SK-N-SH (cell line): Measurements from ENCODE around the gene C2orf49. TPM values are rescaled to one million over a fixed set of nuclear protein-coding genes. Genes with fewer than 3 reads are reported as not detected.

Experiments used
- CHD2 ChIP-seq: fragments of 150-350 bp; IDR thresholded peaks from 2 replicates; pipeline ENCODE4 v1.6.1; 2018; ENCODE audit warnings: low read length; ENCODE audit not compliant: partially characterized antibody
- EP300 ChIP-seq, 2 experiments: IDR thresholded peaks; 2 replicates each; pipeline versions ENCODE4 v1.4.0 to v1.6.1; 2012; ENCODE audit warnings: borderline replicate concordance in 1 of 2, low read depth in 1 of 2, low read length in 1 of 2
- EZH2phosphoT487 ChIP-seq: fragments of 200-600 bp; sonication (generic); IDR thresholded peaks from 2 replicates; pipeline ENCODE4 v1.6.1; 2017; ENCODE audit warnings: low read depth, mixed run types, mild to moderate bottlenecking, antibody characterized with exemption, moderate library complexity, borderline replicate concordance
- FOSL2 ChIP-seq: IDR thresholded peaks from 2 replicates; pipeline ENCODE4 v1.4.0; 2012; ENCODE audit warnings: low read depth, mild to moderate bottlenecking, moderate library complexity, borderline replicate concordance
- FOXM1 ChIP-seq: IDR thresholded peaks from 2 replicates; pipeline ENCODE4 v1.4.0; 2012; ENCODE audit warnings: low read depth, mild to moderate bottlenecking
- GATA2 ChIP-seq: sonication (generic); formaldehyde crosslinking; IDR thresholded peaks from 2 replicates; pipeline ENCODE4 v1.5.0; 2020; ENCODE audit warnings: mild to moderate bottlenecking, missing genetic modification reagents
- JUND ChIP-seq: IDR thresholded peaks from 2 replicates; pipeline ENCODE4 v1.4.0; 2012
- MEF2A ChIP-seq: IDR thresholded peaks from 2 replicates; pipeline ENCODE4 v1.4.0; 2012; ENCODE audit warnings: low read depth, borderline replicate concordance
- NFIC ChIP-seq: IDR thresholded peaks from 2 replicates; pipeline ENCODE4 v1.4.0; 2012; ENCODE audit warnings: borderline replicate concordance
- NRF1 ChIP-seq: IDR thresholded peaks from 2 replicates; pipeline ENCODE4 v1.6.1; 2012; ENCODE audit warnings: low read depth, mild to moderate bottlenecking, low read length
- POLR2AphosphoS5 ChIP-seq: IDR thresholded peaks from 2 replicates; pipeline ENCODE4 v1.6.1; 2012; ENCODE audit warnings: low read depth, low read length
- RCOR1 ChIP-seq: fragments of 150-350 bp; IDR thresholded peaks from 2 replicates; pipeline ENCODE4 v1.6.1; 2017; ENCODE audit warnings: antibody characterized with exemption, low read length
- TAF1 ChIP-seq: IDR thresholded peaks from 2 replicates; pipeline ENCODE4 v1.6.1; 2012; ENCODE audit warnings: low read depth, mild to moderate bottlenecking, low read length, moderate library complexity, borderline replicate concordance
- TEAD4 ChIP-seq: IDR thresholded peaks from 2 replicates; pipeline ENCODE4 v1.4.0; 2012; ENCODE audit warnings: mild to moderate bottlenecking, borderline replicate concordance; ENCODE audit not compliant: insufficient read depth
- YY1 ChIP-seq: IDR thresholded peaks from 2 replicates; pipeline ENCODE4 v1.4.0; 2012; ENCODE audit warnings: low read depth, mild to moderate bottlenecking
- polyA plus RNA-seq, 3 experiments: library from polyadenylated mRNA; depleted of rRNA; stranded (reverse); fragments of >200 nt; gene quantifications; 2 replicates each; pipeline ENCODE4 v1.2.3, GENCODE V29; 2012
- TF ChIP-seq, protein P1 (sequence below): fragments of 200-600 bp; sonication (generic); IDR thresholded peaks from 2 replicates; pipeline ENCODE4 v1.6.1; 2017; ENCODE audit warnings: antibody characterized with exemption, mild to moderate bottlenecking, moderate library complexity
- TF ChIP-seq, protein P2 (sequence below): fragments of 150-350 bp; IDR thresholded peaks from 2 replicates; pipeline ENCODE4 v1.6.1; 2017; ENCODE audit warnings: antibody characterized with exemption, low read length, low read depth, borderline replicate concordance
- TF ChIP-seq, protein P3 (sequence below): fragments of 150-350 bp; IDR thresholded peaks from 2 replicates; pipeline ENCODE4 v1.6.1; 2016; ENCODE audit warnings: mild to moderate bottlenecking, low read depth, low read length
- TF ChIP-seq, protein P4 (sequence below): IDR thresholded peaks from 2 replicates; pipeline ENCODE4 v1.4.0; 2012; ENCODE audit warnings: low read depth
- TF ChIP-seq, protein P5 (sequence below): IDR thresholded peaks from 2 replicates; pipeline ENCODE4; 2012

The C2orf49 gene
- polyA plus RNA-seq, 1 of the 3 experiments (the other 2 are of a cell fraction) = 7.6 TPM

DNA sequence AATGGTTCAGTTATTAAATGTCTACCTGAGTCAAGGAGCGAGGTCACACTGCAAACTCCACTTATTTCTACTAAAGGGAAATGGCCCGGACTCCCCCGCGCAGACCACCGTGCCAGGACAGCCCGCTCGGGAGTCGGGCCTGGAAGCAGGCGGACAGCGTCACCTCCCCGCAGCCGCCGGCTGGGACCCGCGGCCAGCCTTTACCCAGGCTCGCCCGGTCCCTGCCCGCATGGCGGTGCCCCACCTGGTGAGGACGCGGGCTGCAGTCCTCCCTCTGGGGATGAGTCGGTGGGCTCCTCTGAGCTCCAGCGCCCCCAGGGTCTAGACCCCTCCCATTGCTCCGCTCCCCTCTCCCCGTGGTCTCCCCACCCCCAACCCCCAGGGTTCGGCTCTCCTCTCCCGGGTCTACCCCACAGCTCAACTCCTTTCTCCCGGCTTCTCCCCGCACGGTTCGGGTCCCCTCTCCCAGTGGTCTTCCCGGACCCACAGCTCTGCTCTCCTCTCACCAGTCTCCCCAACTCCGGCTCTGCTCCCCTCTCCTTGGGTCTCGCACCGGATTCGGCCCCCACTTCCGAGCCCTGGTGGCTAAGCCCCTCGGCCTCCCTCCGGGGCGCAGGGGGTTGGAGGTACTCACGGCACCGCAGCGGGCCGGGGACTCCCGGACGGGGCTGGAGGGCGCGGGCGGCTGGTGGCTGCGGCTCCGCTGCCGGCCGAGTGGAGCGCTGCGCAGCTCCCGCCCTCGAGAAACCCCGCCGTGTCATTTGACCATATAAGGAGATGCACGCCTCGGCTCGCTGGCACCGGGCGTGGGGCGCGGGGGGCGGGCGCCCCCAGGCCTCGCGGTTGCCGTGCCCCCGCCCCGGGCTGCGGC lies 61.2 kb downstream of the C2orf49 start, which contains the start of gene FHL2 (continued):
- TF ChIP-seq CHD2 (no peak), EZH2phosphoT487 (no peak), TEAD4 (no peak), NRF1 (peak; percentile 70), POLR2AphosphoS5 (peak; percentile 30; the same call in 1 of the 2 replicates), YY1 (no peak), GATA2 (no peak), MEF2A (no peak), FOXM1 (no peak), TAF1 (no peak; the same call in 1 of the 2 replicates), EP300 (IDR thresholded peaks at IDR 0.05; ENCODE audit: borderline replicate concordance in 1 of 2, low read depth in 1 of 2, low read length in 1 of 2) (no peak), JUND (no peak), RCOR1 (no peak), NFIC (no peak), FOSL2 (no peak)
- TF ChIP-seq, protein P1, sequence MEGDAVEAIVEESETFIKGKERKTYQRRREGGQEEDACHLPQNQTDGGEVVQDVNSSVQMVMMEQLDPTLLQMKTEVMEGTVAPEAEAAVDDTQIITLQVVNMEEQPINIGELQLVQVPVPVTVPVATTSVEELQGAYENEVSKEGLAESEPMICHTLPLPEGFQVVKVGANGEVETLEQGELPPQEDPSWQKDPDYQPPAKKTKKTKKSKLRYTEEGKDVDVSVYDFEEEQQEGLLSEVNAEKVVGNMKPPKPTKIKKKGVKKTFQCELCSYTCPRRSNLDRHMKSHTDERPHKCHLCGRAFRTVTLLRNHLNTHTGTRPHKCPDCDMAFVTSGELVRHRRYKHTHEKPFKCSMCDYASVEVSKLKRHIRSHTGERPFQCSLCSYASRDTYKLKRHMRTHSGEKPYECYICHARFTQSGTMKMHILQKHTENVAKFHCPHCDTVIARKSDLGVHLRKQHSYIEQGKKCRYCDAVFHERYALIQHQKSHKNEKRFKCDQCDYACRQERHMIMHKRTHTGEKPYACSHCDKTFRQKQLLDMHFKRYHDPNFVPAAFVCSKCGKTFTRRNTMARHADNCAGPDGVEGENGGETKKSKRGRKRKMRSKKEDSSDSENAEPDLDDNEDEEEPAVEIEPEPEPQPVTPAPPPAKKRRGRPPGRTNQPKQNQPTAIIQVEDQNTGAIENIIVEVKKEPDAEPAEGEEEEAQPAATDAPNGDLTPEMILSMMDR = peak; percentile 48
- TF ChIP-seq, protein P2, sequence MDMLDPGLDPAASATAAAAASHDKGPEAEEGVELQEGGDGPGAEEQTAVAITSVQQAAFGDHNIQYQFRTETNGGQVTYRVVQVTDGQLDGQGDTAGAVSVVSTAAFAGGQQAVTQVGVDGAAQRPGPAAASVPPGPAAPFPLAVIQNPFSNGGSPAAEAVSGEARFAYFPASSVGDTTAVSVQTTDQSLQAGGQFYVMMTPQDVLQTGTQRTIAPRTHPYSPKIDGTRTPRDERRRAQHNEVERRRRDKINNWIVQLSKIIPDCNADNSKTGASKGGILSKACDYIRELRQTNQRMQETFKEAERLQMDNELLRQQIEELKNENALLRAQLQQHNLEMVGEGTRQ = no peak
- TF ChIP-seq, protein P3, sequence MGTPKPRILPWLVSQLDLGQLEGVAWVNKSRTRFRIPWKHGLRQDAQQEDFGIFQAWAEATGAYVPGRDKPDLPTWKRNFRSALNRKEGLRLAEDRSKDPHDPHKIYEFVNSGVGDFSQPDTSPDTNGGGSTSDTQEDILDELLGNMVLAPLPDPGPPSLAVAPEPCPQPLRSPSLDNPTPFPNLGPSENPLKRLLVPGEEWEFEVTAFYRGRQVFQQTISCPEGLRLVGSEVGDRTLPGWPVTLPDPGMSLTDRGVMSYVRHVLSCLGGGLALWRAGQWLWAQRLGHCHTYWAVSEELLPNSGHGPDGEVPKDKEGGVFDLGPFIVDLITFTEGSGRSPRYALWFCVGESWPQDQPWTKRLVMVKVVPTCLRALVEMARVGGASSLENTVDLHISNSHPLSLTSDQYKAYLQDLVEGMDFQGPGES = no peak
- TF ChIP-seq, protein P4, sequence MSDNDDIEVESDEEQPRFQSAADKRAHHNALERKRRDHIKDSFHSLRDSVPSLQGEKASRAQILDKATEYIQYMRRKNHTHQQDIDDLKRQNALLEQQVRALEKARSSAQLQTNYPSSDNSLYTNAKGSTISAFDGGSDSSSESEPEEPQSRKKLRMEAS = peak; percentile 88
- TF ChIP-seq, protein P5, sequence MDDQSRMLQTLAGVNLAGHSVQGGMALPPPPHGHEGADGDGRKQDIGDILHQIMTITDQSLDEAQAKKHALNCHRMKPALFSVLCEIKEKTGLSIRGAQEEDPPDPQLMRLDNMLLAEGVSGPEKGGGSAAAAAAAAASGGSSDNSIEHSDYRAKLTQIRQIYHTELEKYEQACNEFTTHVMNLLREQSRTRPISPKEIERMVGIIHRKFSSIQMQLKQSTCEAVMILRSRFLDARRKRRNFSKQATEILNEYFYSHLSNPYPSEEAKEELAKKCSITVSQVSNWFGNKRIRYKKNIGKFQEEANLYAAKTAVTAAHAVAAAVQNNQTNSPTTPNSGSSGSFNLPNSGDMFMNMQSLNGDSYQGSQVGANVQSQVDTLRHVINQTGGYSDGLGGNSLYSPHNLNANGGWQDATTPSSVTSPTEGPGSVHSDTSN = no peak

Other genes starting within 250 kb of the C2orf49 start
- not detected in 2 replicates for gene GPR45, start 95.8 kb upstream of the C2orf49 start, polyA plus RNA-seq (2012; rRNA removed)
- gene TGFBRAP1, start 7.8 kb upstream of the C2orf49 start, polyA plus RNA-seq (2012; rRNA removed) = 5.7 and 6.6 TPM in 2 replicates
- 31.7 and 33.1 TPM in 2 replicates for gene FHL2, start 61.5 kb downstream of the C2orf49 start, polyA plus RNA-seq (2012; rRNA removed)